GM18909 (cell line): ENCODE results near the gene IPO13.

ENCODE experiments used
- ATAC-seq: cut with Tn5 transposase; IDR thresholded peaks from one replicate; pipeline ENCODE4 v1.9.1; 2021; ENCODE audit warnings: mild to moderate bottlenecking; ENCODE audit not compliant: unreplicated experiment, poor library complexity

IPO13 gene

DNA sequence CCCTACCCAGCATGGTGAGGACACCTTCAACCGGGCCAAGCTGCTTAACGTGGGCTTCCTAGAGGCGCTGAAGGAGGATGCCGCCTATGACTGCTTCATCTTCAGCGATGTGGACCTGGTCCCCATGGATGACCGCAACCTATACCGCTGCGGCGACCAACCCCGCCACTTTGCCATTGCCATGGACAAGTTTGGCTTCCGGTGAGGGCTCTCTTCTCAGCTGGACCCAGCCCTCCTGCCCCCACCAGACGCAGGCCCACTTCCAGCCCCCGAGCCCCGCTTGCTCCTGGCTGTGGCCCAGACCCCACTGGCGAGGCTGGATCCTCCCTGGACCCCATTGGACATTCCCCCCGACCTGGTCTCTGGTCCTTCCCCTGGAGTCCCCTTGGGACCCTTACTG, 38.1 kb downstream of the IPO13 start:
- ATAC-seq, result no peak

DNA sequence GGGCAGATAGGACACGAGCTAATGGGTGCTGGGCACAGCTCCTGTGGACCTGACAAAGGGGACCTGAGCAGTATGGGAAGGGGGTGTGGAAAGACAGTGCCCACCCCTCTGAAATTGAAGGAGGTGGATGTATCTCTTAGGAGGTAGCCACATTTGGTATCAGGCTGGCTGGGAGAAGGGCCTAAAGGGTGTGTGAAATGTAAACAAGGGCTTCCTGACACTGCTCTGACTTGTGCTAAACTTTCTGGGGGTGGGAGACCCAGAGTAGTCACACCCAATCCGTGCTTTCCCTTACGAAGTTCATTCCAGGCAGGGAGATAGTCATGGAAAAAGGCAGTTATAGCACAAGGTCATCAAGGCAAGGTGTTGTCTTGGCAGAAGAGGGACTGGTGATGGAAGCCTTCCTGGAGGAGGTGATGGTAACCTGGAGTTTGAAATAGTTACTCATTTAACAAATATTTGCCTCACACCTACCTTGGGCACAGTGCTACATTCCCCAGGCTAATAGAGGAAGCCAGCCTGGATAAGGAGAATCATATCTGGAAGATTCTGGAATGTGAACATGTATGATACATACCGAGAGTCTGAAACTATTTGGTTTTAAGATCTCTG, 39.3 kb downstream of the IPO13 start:
- no peak for ATAC-seq

DNA sequence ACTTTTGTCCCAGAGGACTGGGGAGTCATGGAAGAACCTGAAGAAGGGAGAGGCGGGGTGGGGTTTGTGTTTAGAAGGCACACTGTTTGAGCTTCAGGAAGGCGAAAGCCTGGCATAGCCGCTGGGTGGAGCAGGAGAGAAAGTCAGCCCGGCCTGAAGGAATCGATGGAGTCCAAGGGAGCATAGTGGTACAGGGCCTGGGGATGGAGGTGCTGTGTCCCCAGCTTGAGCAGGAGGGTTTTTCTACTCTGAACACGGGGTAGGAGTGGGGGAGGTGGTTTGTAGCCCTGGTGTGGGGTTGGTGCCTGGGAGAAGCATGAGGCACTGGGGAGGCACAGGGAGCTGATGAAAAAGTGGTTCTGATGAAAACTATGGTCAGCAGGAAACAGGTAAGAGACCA, 40.0 kb downstream of the IPO13 start:
- ATAC-seq, result no peak

DNA sequence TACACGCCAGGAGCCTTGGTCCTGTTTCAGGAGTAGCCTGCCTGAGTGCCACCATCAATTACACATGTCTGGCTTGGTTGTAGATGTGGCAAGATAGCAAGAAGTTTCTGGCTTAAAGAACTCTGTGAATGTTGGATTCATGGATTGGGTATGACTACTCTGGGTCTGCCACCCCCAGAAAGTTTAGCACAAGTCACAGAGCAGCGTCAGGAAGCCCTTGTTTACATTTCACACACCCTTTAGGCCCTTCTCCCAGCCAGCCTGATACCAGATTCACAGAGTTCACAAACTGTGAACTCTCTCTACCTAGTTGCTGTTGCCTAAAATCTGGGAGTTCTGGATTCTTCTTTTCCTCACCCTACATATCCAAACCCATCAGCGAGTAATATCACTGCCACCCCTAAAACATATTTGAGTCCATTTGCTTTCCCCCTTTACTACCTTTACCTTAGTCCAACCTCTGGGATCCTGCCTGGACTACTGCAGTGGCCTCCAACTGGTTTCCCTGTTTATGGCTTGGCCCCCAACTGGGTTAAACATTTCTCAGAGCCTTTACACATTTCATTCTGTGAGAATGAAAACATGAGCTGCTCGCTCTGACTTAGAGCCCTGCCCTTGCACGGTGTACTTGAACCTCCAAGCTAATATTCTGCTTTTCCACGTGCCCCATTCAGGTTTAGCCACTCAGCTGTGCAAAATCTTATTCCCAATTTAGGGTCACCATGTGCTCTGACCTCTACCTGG, 40.6 kb downstream of the IPO13 start:
- no peak for ATAC-seq

DNA sequence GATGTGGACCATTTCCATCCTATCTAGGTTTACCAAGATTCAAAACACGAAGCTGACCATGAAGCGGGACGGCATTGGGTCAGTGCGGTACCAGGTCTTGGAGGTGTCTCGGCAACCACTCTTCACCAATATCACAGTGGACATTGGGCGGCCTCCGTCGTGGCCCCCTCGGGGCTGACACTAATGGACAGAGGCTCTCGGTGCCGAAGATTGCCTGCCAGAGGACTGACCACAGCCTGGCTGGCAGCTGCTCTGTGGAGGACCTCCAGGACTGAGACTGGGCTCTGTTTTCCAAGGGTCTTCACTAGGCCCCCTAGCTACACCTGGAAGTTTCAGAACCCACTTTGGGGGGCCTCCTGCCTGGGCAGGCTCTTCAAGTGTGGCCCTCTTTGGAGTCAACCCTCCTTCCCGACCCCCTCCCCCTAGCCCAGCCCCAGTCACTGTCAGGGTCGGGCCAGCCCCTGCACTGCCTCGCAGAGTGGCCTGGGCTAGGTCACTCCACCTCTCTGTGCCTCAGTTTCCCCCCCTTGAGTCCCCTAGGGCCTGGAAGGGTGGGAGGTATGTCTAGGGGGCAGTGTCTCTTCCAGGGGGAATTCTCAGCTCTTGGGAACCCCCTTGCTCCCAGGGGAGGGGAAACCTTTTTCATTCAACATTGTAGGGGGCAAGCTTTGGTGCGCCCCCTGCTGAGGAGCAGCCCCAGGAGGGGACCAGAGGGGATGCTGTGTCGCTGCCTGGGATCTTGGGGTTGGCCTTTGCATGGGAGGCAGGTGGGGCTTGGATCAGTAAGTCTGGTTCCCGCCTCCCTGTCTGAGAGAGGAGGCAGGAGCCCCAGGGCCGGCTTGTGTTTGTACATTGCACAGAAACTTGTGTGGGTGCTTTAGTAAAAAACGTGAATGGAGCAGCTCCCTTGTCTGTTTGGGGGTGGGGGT, 43.8 kb downstream of the IPO13 start:
- ATAC-seq, result no peak

DNA sequence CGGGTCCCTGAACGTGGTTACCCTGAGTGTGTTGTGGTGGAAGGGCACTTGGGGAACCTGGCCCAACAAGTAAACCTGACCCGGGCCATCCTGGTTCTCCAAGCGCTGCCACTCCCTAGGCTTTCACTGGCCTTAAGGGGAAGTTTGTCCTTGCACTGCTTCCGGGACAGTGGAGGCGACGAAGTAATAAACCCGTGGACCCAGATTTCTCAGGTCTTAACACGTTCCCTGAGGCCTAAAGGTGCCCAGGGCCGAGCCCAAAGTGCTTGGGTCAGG, 44.4 kb downstream of the IPO13 start:
- ATAC-seq, result no peak

DNA sequence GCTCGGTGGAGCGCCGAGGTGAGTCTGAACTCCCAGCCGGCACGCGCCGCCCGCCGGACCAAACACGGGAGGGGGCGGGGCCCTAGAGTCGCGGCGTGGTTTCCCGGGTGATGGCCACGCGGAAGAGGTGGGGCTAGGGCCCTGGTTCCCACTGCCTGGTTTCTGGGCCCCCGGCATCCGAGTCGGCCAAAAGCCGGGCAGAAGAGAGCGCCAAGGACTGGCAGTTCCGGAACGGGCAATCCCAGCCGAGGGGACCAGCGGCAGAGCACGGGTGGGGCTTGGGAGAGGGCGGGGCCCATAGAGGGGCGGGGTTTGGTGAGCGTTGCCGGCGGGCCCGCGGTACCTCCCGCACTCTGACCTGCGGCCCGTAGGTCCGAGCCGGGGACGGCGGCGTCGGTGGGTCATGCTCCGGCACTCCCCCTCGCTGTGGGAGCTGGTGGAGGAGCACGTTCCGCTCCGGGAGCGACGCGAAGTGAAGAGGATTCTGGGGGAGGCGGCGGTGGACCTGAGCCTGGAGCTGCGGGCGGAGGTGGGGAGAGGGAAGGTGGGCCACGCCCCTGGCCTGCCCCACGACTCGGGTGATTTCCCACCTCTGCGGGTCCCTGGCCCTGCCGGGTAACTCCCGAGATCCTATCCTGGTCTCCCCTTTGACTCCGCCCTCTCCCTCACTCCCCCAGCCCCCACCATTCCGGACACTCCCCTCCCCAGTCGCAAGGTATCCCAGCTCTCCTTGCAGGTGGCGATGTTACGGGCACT, 44.9 kb downstream of the IPO13 start, which contains the start of gene CCDC24:
TSS of gene CCDC24 (plus strand) at position 124 of the 756 bp plus-strand sequence. CDS start at position 404, 280 bp downstream.
- ATAC-seq, result peak; percentile 78

DNA sequence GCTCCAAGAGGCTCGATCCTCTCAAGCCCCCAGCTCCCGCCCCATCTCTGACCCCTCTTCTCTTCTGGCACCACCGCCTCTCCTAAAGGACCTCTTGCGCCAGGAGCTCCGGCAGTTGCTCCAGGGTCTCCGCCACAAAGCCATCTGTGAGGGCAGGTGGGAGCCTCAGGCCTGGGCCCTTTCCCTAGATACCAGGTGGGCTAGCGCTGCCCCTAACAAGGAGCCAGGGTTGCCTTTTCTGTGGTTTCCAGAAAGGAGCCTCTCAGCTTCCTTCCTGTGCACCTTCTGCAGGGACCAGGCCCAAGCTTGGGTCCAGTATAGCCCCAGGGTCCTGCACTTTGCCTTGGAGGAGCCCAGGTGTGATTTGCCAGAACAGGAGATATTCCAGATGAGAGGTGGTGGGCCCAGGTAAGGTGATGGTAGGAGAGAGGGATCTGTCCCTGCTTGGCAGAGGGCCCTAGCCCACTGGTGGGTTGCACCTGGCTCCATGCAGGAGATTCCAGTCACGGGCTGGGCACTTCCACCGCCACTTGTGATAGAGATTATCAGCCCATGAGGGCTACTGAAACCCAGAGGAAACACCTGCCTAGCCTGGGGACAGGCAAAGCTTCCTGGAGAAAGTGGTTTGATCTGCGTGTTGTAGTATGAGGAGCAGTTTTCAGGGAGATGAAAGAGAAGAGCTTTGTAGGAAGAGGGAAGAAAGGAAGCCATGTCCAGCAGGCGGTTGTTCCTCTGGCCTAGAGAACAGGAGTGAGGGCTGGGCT, 45.7 kb downstream of the IPO13 start:
- ATAC-seq, result no peak

DNA sequence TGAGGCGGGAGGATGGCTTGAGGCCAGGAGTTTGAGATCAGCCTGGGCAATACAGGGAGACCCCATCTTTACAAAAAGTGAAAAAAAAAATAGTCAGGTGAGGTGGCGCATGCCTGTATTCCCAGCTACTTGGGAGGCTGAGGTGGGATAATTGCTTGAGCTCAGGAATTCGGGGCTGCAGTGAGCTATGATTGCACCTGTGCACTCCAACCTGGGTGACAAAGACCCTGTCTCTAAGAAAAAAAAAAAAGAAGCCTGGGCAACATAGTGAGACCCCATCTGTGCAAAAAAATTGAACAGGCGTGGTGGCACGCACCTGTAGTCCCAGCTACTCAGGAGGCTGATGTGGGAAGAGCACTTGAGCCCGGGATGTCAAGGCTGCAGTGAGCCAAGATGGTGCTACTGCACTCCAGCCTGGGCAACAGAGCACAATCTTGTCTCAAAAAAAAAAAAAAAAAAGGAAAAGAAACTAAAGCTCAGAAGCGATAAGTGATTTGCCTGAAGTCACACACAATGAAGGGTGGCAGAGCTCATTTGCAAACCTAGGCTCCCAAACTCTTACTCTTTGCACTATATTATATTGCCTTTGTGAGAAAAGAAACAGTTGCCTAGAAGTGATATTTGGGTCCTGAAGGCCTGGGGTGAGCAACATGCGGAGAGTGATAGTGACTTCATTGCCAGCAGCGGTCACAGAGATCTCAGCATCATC, 46.6 kb downstream of the IPO13 start:
- ATAC-seq, result no peak

DNA sequence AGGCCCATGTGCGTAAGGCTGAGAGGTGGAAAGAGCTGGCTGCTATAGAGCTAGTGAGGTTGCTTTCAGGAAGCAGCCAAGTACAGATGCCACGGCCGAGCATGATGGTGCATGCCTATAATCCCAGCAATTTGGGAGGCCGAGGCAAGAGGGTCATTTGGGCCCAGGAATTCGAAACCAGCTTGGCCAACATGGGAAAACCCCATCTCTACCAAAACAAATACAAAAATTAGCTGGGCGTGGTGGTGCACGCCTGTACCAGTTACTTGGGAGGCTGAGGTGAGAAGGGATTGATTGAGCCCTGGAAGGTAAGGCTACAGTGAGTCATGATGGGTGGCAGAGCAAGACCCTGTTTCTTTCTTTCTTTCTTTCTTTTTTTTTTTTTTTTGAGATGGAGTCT, 47.3 kb downstream of the IPO13 start:
- ATAC-seq, result no peak

DNA sequence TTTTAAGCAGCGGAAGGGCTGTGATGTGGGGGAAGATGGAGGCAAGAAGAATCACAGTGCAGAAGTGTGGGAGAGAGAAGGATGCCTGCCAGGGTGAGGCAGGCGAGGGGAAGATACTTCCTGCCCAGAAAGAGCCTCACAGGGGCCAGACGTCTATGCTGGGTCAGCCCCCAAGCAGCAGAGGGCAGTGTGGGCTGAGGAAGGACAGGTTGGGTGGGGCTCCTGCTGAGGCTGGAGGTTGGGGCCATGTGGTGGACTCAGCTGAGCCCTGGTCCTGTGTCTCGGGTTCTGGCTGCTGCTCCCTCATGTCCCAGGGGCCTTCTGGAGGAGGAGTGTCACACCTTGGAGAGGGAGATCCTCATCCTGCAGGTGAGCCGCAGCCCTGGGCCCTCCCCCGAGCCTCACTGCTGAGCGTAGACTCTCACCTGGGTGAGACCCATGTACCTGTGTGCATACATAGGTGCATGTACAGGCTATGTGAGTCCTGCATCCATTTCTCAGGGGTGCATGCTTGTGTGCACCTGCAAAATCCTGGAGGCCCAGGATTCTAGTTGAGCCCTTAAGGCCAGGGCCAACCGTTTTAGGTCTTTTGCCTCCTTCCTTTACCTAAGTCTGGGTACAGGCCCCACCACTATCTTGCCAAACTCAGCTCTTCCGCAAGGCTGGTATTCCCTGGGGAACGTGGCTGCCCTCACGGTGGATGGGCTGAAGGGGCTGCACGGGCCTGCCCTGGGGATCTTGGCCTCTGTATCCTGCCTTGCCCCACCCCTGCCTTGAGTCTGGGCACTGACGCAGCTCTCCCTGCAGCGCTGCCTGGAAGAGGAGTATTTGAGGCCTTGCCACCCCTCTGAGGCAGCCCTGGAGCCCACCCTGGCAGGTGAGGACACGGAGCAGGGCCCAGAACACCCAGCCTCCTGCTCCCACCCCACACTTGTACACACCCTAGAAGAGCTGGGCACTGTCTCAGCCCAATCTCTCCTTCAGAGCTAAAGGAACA, 48.3 kb downstream of the IPO13 start:
- ATAC-seq, result no peak

DNA sequence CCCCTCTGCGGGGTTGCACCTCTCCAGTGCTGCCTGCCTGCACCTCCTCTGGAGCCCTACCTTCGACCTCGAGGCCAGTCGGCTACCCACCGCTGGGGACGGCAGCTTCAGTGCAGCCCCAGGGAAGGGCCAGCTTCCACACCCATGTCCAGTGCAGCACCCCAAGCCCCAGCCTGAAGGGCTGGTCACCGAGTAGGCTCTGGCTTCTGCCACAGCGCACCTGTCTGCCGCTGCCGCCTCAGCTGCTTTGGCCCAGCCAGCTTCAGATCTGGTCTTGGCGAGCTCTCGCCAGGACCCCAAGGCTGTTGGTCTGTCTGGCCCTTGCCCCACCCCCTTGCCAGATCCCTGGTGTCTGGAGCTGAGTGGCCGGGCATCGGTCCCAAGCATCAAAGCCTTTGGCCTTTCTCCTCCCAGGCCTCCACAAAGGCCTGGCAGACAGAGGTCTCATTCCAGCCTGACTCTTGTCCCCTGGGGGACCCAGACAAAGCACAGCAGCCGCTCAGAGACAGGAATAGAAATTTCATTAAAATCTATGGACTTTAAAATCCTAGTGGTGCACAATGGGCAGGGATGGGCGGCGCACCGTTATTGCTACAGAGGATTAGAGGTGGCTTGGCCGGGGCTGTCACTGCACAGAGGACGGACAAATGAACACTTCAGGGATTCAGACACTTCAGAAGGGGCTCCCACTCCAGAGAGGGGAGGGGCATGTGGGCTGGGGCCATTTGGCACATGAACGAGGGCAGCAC, 49.4 kb downstream of the IPO13 start:
- ATAC-seq, result no peak

DNA sequence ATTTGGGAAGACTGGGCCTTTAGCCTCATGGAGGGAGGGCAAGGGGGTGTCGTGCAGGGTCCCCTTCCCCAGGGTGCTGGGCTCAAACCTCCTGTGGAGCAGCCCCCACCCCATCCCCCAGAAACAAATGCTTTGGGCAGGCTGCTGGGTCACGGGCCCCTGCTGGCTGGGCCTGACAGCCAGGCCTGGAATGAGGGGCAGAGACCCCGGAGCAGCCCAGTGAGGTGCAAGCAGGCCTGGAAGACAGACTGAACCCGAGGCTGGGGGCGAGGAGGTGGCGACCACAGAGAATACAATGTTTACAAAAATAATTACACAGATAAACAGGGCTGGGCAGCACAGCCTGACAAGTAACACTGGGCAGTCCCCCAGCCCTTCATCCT, 50.0 kb downstream of the IPO13 start:
- no peak for ATAC-seq

DNA sequence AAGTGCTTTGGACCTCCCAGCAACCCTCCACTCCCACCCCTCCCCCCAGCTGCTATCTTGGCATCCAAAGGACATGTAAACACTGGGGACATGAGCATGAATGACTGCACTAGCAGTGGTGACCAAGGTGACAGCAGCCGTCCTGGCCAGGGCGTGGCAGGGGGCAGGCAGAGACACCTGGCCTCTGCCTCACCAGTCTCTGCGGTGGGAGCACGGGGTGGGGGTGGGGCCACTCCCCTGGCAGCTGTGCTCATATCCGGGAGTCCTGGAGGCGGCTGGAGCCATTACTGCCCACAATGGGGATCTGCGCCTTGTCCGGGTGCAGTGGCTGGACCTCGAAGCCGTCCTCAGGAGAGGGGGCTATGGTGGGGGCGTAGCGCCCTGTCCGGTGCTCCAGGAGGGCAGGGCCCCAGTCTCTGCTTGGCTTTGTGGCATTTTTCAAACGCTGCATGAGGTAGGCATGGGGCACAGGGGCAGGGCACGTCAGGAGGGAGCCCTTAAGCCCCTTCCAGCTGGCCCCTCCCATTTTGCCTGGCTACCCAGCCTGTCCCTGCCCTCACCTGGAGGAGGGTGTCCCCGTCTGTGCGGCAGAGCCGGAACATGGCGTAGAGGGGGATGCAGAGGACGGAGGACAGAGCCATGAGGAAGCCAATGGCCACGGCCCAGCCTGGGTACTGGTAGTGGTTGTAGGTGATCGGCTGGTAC, 50.7 kb downstream of the IPO13 start:
- no peak for ATAC-seq

DNA sequence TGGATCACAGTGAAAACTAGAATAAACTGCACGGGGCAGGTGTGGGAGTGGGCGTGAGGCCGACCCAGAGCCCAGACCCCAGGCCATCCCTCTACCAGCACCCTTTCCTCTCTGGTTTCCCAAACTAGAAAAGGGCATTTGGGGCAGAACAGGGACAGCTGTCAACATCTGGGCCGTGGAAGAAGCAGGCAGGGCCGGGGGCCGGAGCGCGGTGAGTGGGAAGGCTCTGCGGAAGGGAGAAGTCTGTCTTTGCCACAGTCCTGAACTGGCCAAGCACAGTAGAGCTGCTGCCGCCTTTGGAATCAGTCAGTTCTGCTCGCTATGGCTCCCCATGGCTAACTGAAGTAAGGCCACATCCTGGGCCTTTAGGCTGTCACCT, 51.2 kb downstream of the IPO13 start:
- no peak for ATAC-seq

DNA sequence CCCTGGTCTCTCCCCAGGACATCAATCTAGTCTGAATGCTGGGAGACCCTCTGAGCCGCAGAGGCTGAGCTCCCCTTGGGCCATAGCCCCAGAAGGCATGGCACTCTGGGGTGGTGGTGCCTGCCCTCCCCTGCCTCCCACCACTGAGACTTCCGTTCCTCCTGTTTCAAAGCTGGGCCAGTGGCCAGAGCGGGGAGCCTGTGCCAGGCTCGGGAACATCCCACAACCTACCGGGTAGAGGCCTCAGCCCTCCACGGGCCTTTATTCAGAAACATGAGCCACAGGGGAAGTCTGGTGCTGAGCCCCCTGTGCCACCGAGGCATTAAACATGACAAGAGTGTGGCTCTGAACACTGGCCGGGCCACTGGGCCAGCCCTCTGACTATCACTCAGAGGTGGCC, 52.7 kb downstream of the IPO13 start:
- ATAC-seq, result no peak

DNA sequence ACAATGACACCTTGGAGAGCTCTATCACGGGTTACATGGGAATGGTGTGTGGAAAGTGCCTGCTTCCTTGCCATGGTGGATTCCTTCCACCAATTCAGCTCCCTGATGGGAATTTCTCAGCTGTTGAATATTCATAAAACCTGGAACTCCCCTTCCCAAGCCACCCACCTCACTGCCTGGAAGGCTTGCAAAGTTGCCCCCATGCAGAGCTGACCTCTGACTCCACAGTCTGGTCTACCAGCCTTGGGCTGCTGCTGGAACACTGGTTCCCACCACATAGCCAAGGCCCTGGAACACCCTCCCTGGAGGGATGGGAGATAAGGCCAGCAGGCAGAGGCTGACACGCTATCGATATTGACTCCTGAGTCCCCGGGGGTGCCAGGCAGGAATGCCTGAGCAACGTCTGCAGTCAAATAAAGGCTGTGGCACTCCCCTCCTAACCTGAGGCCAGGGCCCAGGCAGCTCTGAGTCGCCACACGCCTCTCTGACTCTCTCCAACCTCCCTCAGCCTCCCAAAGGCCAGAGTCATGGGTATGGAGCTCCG, 53.4 kb downstream of the IPO13 start:
- no peak for ATAC-seq
